Suprapubic skin (tissue), 4 donors: Measurements from ENCODE around the gene NPR2. TPM values are rescaled to one million over a fixed set of nuclear protein-coding genes. Genes with fewer than 3 reads are reported as not detected.

Experiments used
- DNase-seq, 2 donors: peaks; one replicate each; pipeline ENCODE4 v3.0.0-alpha.2; 2019; ENCODE audit warnings: low spot score in 2 of 2
- H3K27ac ChIP-seq: fragments of 200-600 bp; sonication (generic); one replicate; pipeline ENCODE4 v1.5.1; 2019
- H3K27me3 ChIP-seq: fragments of 200-600 bp; sonication (generic); one replicate; pipeline ENCODE4 v1.5.1; 2019
- H3K36me3 ChIP-seq: fragments of 200-600 bp; sonication (generic); one replicate; pipeline ENCODE4 v1.5.1; 2019
- H3K4me1 ChIP-seq: fragments of 200-600 bp; sonication (generic); one replicate; pipeline ENCODE4 v1.5.1; 2019
- H3K4me3 ChIP-seq: fragments of 200-600 bp; sonication (generic); one replicate; pipeline ENCODE4 v1.5.1; 2019; ENCODE audit warnings: mild to moderate bottlenecking
- H3K9me3 ChIP-seq: fragments of 200-600 bp; sonication (generic); one replicate; pipeline ENCODE4 v1.5.1; 2019
- EP300 ChIP-seq: sonication (generic); formaldehyde crosslinking; IDR thresholded peaks from one replicate; pipeline ENCODE4 v1.6.1; 2017; ENCODE audit warnings: antibody characterized with exemption
- POLR2A ChIP-seq, 2 donors: fragments of 450-650 bp; IDR thresholded peaks; one replicate each; pipeline ENCODE4 v1.6.1; 2017; ENCODE audit warnings: antibody characterized with exemption in 2 of 2, mild to moderate bottlenecking in 2 of 2, moderate library complexity in 2 of 2
- POLR2AphosphoS5 ChIP-seq, 3 donors: sonication (generic); formaldehyde crosslinking; IDR thresholded peaks; one replicate each; pipeline ENCODE4 v1.6.1; 2017; ENCODE audit warnings: antibody characterized with exemption in 3 of 3
- WGBS: methylation state at CpG from one replicate; pipeline ENCODE4 v1.1.5; 2018; 5-methylcytosine and 5-hydroxymethylcytosine counted together
- total RNA-seq, 4 donors: library from RNA; depleted of rRNA; stranded (reverse); fragments of >200 nt; gene quantifications; one replicate each; pipeline ENCODE4 v1.1.0, GENCODE V29; 2016
- TF ChIP-seq, protein P1 (sequence below), 2 donors: fragments of 200-600 bp in 1 of 2; fragments of 450-650 bp in 1 of 2; sonication (generic) in 1 of 2; IDR thresholded peaks; one replicate each; pipeline ENCODE4 v1.5.1; 2016 to 2019; ENCODE audit warnings: antibody characterized with exemption in 2 of 2, mild to moderate bottlenecking in 1 of 2, moderate library complexity in 1 of 2

NPR2 gene
- total RNA-seq, 4 donors from 2014 or later, result 8.4 to 26.1 (median 18.2) TPM

DNA sequence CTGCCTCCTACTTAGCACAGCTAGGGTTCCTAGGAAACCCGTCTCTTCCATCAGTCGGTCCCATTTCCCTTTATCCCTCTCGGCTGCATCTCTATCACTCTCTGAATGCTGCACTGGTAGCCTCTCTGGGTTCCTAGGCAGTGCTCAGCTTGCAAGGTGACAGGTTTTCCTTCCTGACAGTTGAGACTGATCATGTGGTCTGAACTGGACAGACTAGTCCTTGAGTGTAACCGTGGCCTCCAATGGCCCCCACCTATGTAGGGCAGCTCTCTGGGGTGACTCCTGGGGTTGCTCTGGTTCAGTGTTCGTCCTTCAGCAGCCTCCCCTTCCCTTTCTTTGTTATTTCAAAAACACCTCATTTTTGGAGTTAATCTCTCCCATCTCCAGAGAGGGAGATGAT is 41.4 kb downstream of the NPR2 start:
- H3K27ac ChIP-seq, result peak overlapping the region; percentile 65
- TF ChIP-seq EP300 (no peak), POLR2A (IDR thresholded peaks at IDR 0.05) (no peak), POLR2AphosphoS5 (IDR thresholded peaks at IDR 0.05) (no peak)
- TF ChIP-seq, protein P1, sequence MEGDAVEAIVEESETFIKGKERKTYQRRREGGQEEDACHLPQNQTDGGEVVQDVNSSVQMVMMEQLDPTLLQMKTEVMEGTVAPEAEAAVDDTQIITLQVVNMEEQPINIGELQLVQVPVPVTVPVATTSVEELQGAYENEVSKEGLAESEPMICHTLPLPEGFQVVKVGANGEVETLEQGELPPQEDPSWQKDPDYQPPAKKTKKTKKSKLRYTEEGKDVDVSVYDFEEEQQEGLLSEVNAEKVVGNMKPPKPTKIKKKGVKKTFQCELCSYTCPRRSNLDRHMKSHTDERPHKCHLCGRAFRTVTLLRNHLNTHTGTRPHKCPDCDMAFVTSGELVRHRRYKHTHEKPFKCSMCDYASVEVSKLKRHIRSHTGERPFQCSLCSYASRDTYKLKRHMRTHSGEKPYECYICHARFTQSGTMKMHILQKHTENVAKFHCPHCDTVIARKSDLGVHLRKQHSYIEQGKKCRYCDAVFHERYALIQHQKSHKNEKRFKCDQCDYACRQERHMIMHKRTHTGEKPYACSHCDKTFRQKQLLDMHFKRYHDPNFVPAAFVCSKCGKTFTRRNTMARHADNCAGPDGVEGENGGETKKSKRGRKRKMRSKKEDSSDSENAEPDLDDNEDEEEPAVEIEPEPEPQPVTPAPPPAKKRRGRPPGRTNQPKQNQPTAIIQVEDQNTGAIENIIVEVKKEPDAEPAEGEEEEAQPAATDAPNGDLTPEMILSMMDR (IDR thresholded peaks at IDR 0.05), result no peak
- H3K27me3 ChIP-seq, result no peaks in the 10 kb centered on the region
- no peak for DNase-seq
- no peaks in the 10 kb centered on the region for H3K9me3 ChIP-seq
- whole genome bisulfite sequencing, result 80% methylated on average over 5 of the region's 5 CpGs
- H3K4me1 ChIP-seq, result peaks cover 62% of the 10 kb centered on the region
- no peak overlapping the region for H3K4me3 ChIP-seq
- no peaks in the 10 kb centered on the region for H3K36me3 ChIP-seq

DNA sequence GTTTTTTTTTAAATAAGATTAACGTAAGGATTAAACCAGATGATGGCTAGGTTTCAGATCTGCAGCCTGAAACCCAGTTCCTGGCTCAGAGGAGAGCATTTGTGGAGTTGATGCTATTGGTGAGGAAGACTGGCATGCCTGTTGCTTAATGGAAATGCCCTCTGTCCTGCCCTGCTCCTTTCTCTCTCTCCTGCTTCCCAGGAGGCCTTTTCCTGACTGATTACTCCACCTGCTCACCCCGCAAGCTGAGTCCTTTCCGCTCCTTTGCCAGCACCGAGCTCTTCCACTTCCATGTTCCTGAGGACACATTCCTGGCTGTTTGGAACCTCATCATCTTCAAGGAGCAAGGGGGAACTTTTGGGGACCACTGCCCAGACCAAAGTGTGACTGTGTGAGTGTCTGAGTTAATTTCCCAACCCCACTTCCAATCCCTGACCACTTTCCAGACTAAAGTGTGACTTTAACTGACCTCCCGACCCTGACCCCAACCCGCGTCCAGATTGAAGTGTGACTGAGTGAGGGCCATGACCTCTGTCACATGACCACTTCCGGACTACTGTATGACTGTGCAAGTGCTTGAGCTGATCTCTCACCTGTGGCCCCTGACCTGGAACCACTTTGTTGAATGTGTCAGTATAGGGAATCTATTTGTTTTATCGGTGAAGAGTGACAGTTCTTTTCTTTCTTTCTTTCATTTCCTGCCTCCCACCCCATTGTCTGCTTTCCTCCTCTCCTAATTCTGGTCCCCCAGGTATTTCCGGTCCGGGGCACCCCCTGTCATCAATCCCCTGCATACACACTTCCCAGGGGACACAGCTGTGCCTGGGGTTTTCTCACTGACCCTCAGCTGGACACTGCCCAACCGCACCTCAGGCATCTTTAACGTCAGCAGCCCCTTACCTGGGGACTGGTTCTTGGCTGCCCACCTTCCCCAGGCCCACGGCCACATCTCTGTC is 43.1 kb downstream of the NPR2 start:
- DNase-seq, result peak in 1 of 2 donors; percentile 28
- H3K27ac ChIP-seq, result peak overlapping the region; percentile 26
- TF ChIP-seq EP300 (no peak), POLR2A (IDR thresholded peaks at IDR 0.05) (no peak), POLR2AphosphoS5 (IDR thresholded peaks at IDR 0.05) (no peak)
- TF ChIP-seq, protein P1 (IDR thresholded peaks at IDR 0.05), result no peak
- H3K36me3 ChIP-seq, result no peaks in the 10 kb centered on the region
- H3K4me1 ChIP-seq, result peaks cover 48% of the 10 kb centered on the region
- no peaks in the 10 kb centered on the region for H3K27me3 ChIP-seq
- no peaks in the 10 kb centered on the region for H3K9me3 ChIP-seq
- H3K4me3 ChIP-seq, result no peak overlapping the region
- 90% methylated on average over 14 of the region's 14 CpGs for WGBS

DNA sequence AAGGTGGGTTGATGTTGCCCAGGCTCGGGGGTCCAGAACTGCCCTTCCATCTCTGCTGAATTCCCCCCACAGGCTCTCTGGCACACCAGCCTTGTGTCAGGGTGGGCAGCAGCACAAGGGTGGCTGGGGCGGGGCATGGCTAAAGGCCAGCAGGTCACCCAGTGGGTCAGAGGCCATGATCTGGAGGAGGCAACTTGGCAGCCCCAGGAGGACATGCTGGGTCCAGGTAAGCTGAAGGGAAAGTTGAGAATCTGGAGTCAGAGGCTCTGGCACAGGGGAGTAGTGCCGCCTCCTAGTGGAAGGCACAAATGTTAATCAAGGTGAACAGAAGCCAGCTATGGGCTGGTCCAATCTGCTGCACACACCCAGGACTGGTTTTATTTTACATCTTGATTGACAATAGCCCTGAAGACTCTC is 43.8 kb downstream of the NPR2 start:
- peak in 1 of 2 donors; percentile 70 for DNase-seq
- no peak overlapping the region for H3K27ac ChIP-seq
- H3K9me3 ChIP-seq, result no peaks in the 10 kb centered on the region
- H3K4me1 ChIP-seq, result peaks cover 41% of the 10 kb centered on the region
- no peak for TF ChIP-seq POLR2A (IDR thresholded peaks at IDR 0.05)
- TF ChIP-seq, protein P1 (IDR thresholded peaks at IDR 0.05), result peak in 1 of 2 donors; percentile 30
- WGBS, result 74% methylated on average over 3 of the region's 3 CpGs
- no peaks in the 10 kb centered on the region for H3K27me3 ChIP-seq
- no peaks in the 10 kb centered on the region for H3K36me3 ChIP-seq
- no peak overlapping the region for H3K4me3 ChIP-seq

DNA sequence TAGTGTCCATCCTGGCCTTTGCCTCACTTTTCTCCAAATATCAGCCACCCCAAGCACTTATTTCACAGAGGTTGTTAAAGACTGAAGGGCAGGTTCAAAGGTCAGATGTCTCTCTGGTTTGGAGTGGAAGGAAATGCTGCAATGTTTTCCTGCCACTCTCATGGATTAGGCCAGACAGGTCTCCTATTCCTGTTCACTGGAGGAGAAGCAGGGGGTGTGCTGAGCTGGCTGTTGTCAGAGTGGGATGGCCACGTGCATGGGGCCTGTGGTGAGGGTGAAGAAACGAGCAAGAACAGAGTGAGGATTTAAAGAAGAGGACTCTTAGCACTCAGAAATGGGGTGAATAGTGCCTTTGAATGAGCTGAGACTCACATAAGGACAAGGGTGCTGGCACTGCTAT is 44.4 kb downstream of the NPR2 start:
- Histone ChIP-seq H3K36me3 (no peaks in the 10 kb centered on the region), H3K4me3 (no peak overlapping the region), H3K27me3 (no peaks in the 10 kb centered on the region), H3K4me1 (peaks cover 36% of the 10 kb centered on the region), H3K9me3 (no peaks in the 10 kb centered on the region), H3K27ac (no peak overlapping the region)
- TF ChIP-seq EP300, result no peak
- no peak for DNase-seq
- WGBS, result 88% methylated on average over 2 of the region's 2 CpGs

DNA sequence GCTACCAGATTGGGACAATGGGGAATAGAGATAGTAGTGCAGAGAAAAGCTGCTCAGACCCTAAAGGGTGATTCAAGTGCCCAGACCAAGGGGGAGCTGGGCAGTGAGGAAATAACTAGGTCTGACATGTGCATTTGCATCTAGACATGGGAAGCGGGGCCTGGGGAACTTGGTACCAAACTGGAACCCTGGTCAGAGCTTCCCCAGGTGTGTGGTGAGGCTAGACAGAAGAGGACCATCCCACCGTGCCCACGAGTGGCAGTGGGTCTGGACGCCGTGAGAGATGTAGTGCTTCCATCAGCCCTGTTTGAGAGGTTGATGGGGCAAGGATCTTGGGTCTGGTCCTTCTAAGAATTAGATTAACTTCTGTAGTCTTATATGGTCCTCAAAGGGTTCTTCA is 45.2 kb downstream of the NPR2 start:
- H3K4me1 ChIP-seq, result peaks cover 38% of the 10 kb centered on the region
- WGBS, result 99% methylated on average over 5 of the region's 5 CpGs
- no peaks in the 10 kb centered on the region for H3K9me3 ChIP-seq
- H3K4me3 ChIP-seq, result no peak overlapping the region
- no peaks in the 10 kb centered on the region for H3K27me3 ChIP-seq
- H3K27ac ChIP-seq, result no peak overlapping the region
- no peak for DNase-seq
- no peaks in the 10 kb centered on the region for H3K36me3 ChIP-seq
- TF ChIP-seq, protein P1 (IDR thresholded peaks at IDR 0.05), result no peak
- no peak for TF ChIP-seq POLR2A (IDR thresholded peaks at IDR 0.05)
- TF ChIP-seq EP300, result no peak
- TF ChIP-seq POLR2AphosphoS5 (IDR thresholded peaks at IDR 0.05), result no peak
